Mesothelial cell of epicardium (in vitro differentiated cells): ENCODE results near the gene SIK2. TPM values are rescaled to one million over a fixed set of nuclear protein-coding genes. Genes with fewer than 3 reads are reported as not detected.

Source experiments
- DNase-seq, 2 experiments: peaks; one replicate each; pipeline ENCODE4 v3.0.0; 2021; ENCODE audit warnings: low spot score in 2 of 2; ENCODE audit not compliant: unreplicated experiment in 2 of 2
- H3K27ac Mint-ChIP-seq: 2 replicates; pipeline ENCODE4 v1.8.0; 2021; ENCODE audit warnings: mixed read lengths
- H3K27me3 Mint-ChIP-seq: 2 replicates; pipeline ENCODE4 v1.8.0; 2021; ENCODE audit warnings: low read depth, mixed read lengths
- H3K36me3 Mint-ChIP-seq: 2 replicates; pipeline ENCODE4 v1.8.0; 2021; ENCODE audit warnings: mixed read lengths
- H3K4me1 Mint-ChIP-seq: 2 replicates; pipeline ENCODE4 v1.8.0; 2021; ENCODE audit warnings: mixed read lengths
- H3K4me3 Mint-ChIP-seq: 2 replicates; pipeline ENCODE4 v1.8.0; 2021; ENCODE audit warnings: mild to moderate bottlenecking, moderate library complexity, mixed read lengths
- H3K9me3 Mint-ChIP-seq: 2 replicates; pipeline ENCODE4 v1.8.0; 2021; ENCODE audit warnings: mixed read lengths
- total RNA-seq: library from RNA; stranded (reverse); gene quantifications from 3 replicates; pipeline ENCODE4 v1.2.1, GENCODE V29; 2021
- TF ChIP-seq, protein P1 (sequence below): fragments of 200-600 bp; sonication (generic); IDR thresholded peaks from one replicate; pipeline ENCODE4 v1.5.0; 2021; ENCODE audit warnings: antibody characterized with exemption; ENCODE audit not compliant: unreplicated experiment

The SIK2 gene
- total RNA-seq, 1 donor from 2014 or later = 17.1 TPM

- H3K27ac Mint-ChIP-seq = no peak overlapping the region
Measured at GRCh38 chr11:111694851-111695250, 92.6 kb downstream of the SIK2 start.

GRCh38 chr11:111696556-111696955 lies 94.3 kb downstream of the SIK2 start:
- Mint-ChIP-seq H3K36me3 (no peaks in the 10 kb centered on the region), H3K9me3 (no peaks in the 10 kb centered on the region), H3K27me3 (no peaks in the 10 kb centered on the region), H3K4me1 (peaks cover 33% of the 10 kb centered on the region), H3K4me3 (no peak overlapping the region), H3K27ac (peak overlapping the region; percentile 10)
- TF ChIP-seq, protein P1, sequence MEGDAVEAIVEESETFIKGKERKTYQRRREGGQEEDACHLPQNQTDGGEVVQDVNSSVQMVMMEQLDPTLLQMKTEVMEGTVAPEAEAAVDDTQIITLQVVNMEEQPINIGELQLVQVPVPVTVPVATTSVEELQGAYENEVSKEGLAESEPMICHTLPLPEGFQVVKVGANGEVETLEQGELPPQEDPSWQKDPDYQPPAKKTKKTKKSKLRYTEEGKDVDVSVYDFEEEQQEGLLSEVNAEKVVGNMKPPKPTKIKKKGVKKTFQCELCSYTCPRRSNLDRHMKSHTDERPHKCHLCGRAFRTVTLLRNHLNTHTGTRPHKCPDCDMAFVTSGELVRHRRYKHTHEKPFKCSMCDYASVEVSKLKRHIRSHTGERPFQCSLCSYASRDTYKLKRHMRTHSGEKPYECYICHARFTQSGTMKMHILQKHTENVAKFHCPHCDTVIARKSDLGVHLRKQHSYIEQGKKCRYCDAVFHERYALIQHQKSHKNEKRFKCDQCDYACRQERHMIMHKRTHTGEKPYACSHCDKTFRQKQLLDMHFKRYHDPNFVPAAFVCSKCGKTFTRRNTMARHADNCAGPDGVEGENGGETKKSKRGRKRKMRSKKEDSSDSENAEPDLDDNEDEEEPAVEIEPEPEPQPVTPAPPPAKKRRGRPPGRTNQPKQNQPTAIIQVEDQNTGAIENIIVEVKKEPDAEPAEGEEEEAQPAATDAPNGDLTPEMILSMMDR = no peak
- no peak for DNase-seq

More at GRCh38 chr11:111694851-111695250, 92.6 kb downstream of the SIK2 start:
- peaks cover 3% of the 10 kb centered on the region for H3K36me3 Mint-ChIP-seq
- TF ChIP-seq, protein P1 = no peak
- H3K4me1 Mint-ChIP-seq = peaks cover 36% of the 10 kb centered on the region
- no peak overlapping the region for H3K4me3 Mint-ChIP-seq
- DNase-seq = no peak
- H3K27me3 Mint-ChIP-seq = no peaks in the 10 kb centered on the region
- H3K9me3 Mint-ChIP-seq = no peaks in the 10 kb centered on the region

GRCh38 chr11:111697933-111698371 lies 95.7 kb downstream of the SIK2 start:
- Mint-ChIP-seq H3K27ac (no peak overlapping the region), H3K4me3 (no peak overlapping the region), H3K27me3 (no peaks in the 10 kb centered on the region), H3K9me3 (no peaks in the 10 kb centered on the region), H3K36me3 (no peaks in the 10 kb centered on the region), H3K4me1 (peaks cover 32% of the 10 kb centered on the region)
- no peak for DNase-seq
- TF ChIP-seq, protein P1 = no peak

DNA sequence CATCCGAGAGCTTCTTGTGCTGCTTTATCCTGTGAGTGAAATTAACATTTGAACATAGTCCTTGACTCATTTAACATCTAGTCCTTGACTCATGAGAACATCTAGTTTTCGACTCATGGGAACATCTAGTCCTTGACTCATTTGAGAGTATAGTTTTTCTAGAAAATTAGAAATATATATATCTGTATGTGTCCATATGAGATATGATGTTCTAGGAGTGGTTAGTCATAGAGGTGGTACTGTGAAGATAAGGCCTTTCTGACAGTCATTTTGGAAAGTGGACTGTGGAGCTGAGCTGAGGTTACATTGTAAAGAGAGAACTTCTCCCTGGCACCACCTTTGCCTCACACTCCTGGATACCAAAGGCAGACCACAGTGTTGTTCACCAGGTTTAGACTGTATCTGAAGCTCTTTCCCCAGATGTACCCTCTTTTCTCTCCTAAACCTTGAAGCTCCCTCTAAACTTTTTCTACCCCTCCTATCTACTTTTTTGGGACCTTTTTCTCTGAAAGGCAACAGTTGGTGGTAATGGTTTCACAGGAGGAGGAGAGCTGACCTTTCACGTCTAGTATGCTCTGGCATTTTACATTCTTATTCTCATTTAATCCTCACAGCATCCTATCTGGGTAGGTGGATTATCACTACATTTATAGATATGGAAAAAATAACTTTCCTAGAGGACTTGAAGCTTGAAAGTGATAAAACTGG lies 96.8 kb downstream of the SIK2 start:
- TF ChIP-seq, protein P1 = no peak
- H3K27ac Mint-ChIP-seq = no peak overlapping the region
- no peak for DNase-seq
- no peaks in the 10 kb centered on the region for H3K27me3 Mint-ChIP-seq
- peaks cover 38% of the 10 kb centered on the region for H3K4me1 Mint-ChIP-seq
- no peaks in the 10 kb centered on the region for H3K36me3 Mint-ChIP-seq
- H3K9me3 Mint-ChIP-seq = no peaks in the 10 kb centered on the region
- no peak overlapping the region for H3K4me3 Mint-ChIP-seq

GRCh38 chr11:111699579-111700156 lies 97.4 kb downstream of the SIK2 start:
- no peaks in the 10 kb centered on the region for H3K9me3 Mint-ChIP-seq
- H3K27ac Mint-ChIP-seq = no peak overlapping the region
- DNase-seq = no peak
- peaks cover 40% of the 10 kb centered on the region for H3K4me1 Mint-ChIP-seq
- H3K27me3 Mint-ChIP-seq = no peaks in the 10 kb centered on the region
- H3K4me3 Mint-ChIP-seq = no peak overlapping the region
- TF ChIP-seq, protein P1 = no peak
- peaks cover under 1% of the 10 kb centered on the region for H3K36me3 Mint-ChIP-seq
